Stimulated activated naive CD4-positive, alpha-beta T cell (primary cell): Measurements from ENCODE around the gene GJC3.
"Not testable (repeated sequence)": the region's sequence is repeated elsewhere in the genome, so short reads cannot be mapped to it uniquely, and the experiment has no call there.

ENCODE experiments used
- DNase-seq, 6 experiments: peaks; one replicate each; lab custom pipeline; 2025; lab: John Stamatoyannopoulos, UW

GJC3 gene

DNA sequence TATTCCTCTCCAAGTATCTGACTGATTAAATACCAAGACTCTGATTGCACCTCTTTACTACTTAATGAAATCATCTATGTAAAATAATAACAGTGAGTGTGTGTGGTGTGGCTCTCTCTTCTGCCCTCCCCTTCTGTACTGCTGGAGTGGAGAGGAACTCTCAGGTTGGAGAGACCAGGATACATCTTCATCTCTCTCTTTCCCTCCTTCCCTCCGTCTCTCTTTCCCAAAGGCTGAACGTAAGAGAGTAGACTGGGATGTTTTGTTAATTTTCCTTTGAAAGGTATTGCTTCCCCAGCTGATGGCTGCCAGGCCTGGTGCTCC lies 272 bp upstream of the GJC3 start:
- DNase-seq: no peak

DNA sequence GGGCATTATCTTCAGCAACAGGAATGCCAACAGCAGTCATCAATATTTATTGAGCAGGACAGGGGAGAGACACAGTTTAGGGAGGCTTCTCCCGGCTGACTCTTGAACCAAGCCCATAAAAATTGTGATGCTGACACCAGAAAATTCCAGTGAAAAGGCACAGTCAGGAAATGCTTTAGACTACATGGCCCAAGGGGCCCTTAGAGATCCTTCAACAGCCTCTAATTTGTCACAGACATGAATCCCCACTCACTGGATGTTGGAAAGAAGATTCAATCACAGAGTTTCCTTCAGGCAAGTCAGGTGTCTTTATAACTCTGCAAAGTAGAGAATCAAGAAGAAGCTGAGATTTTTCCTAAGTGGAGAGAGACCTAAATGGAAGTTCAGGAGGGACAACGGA lies 1.2 kb downstream of the GJC3 start:
- no peak for DNase-seq

GRCh38 chr7:99927536-99927935 lies 1.9 kb downstream of the GJC3 start:
- DNase-seq: no peak

GRCh38 chr7:99926321-99926720 lies 3.1 kb downstream of the GJC3 start:
- DNase-seq: no peak

GRCh38 chr7:99923200-99923599 lies 6.2 kb downstream of the GJC3 start:
- DNase-seq: no peak

- DNase-seq: no peak
Observed at GRCh38 chr7:99920149-99920548, 9.3 kb downstream of the GJC3 start.

DNA sequence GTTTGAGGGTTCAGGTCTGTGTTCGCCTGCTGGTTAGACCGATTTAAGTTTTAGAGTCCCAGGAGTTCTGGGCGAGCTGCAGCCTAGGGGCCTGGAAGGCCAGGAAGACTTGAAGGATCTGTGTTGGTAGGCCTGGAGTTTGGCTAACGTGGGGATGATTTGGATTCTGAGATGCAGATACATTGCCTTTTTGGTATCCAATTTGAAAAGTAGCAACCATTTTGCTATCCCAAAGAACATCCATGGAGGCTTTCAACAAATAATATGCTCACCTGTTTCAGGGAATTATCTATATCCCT lies 9.7 kb downstream of the GJC3 start:
- no peak for DNase-seq

DNA sequence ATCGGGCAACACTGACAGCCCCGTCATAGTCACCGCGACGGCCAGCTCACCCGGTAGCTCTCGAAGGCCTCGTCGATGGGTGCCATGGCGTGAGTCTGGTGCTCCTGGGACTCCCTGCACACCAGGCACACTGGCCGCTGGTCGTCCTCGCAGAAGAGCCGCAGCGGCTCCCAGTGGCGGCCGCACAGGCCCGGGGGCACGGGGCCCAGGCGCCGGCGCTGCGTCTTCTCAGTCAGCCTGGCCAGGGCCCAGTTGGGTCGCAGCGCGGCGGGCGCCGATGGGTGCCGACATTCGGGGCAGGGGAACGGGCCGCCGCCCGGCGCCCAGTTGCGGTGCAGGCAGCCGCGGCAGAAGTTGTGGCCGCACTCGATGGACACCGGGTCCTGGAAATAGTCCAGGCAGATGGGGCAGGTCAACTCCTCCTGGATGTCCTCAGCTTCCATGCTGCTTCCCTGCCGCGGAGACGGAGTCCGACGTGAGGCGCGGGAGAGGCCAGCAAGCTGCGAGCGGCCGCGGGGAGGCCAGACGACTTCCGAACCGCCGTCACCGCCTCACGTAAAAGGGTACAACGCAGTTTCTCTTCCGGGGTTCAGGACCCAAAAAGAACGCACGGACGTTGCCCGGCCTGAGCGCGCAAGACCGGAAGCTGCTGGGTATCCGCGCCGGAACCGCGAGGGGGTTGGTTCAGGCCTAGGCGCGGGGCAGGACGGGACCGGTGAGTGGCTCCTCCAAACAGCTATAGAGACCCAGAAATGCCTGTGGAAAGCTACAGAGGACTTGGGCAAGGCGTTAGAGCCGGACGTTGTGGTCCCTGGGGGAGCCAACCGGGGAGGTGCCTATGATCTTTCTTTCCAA lies 10.2 kb downstream of the GJC3 start, which contains the start of gene TRIM4:
Gene TRIM4, minus strand, starts transcription at position 572 of the 855 bp plus-strand sequence. Its CDS starts 129 bp downstream, at position 443.
- DNase-seq: peak; percentile 73 to 88 (median 86)

DNA sequence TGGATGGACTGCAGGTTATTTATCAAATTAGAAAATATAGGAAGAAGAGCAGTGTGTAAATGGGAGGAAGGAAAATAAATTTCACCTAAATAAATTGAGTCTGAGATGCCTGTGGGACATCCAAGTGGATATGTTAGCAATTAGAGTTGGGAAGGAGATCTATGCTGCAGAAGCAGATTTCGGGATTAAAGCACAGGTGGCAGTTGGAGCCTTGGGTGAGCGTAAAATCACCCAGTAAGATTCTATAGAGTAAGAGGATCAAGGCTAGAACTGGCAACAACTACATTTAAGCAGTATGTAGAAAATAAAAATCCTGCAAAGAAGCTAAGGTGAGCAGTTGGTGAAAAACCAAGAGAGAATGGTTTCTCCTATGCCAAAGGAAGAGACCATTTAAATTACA lies 18.4 kb downstream of the GJC3 start:
- DNase-seq: no peak

DNA sequence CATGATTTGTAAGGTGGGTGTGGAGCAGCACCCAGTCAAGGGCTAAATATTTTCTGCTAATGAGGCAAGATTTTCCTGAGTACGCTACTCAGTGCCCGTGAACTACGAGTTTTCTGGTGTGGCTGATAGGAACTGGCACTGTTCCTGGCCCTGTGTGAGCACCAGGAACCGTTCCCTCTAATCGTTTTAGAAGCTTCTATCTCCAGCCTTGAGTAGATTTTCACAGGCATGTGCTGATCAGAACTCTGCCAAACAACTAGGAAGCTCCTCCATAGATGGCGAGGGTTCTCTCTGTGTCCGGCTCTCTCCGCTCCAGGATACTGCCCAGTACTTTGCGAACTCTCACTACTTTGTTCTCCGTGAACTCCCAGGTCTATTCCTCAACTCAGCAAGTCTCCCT lies 27.8 kb downstream of the GJC3 start:
- no peak for DNase-seq

DNA sequence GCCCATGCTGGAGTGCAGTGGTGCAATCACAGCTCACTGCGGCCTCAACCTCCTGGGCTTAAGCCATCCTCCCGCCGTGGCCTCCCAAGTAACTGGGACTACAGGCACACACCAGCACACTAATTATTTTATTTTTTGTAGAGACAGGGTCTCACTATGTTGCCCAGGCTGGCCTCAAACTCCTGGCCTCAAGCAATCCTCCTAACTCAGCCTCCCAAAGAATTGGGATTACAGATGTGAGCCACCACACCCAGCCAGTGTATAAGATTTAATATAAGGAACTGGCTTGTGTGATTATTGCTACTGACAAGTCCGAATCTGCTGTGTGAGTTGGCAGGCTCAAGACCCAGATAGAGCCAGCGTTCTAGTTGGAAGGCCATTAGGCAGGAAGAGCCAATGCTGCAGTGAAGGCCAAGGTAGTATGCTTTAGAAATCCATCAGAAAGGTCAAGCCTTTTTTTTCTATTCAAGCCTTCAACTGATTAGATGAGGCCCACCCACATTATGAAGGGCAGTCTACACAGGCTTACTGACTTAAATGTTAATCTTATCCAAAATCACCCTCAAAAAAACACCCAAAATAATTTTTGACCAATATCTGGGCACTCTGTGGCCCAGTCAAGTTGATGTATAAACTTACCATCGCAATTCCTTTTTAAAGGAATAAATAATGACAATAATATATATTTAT lies 29.4 kb downstream of the GJC3 start:
- no peak for DNase-seq

DNA sequence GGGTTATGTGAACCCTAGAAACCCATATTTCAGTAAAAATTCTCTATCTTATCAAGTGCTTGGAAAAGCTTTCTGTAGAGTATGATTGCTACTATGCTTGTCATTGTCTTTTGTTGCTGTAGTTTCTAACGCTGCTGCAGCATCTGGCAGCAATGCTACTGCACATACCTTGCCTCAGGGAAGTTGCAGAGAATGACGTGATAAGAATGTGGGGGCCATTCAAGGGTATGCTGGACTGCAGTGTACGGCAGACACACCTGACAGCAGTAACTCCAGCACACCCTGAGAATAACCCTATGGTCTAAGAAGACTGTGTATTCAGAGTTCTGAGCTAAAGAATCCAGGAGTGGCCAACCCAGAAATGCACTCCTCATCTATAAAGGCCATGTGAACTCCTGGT lies 30.6 kb downstream of the GJC3 start:
- no peak for DNase-seq

DNA sequence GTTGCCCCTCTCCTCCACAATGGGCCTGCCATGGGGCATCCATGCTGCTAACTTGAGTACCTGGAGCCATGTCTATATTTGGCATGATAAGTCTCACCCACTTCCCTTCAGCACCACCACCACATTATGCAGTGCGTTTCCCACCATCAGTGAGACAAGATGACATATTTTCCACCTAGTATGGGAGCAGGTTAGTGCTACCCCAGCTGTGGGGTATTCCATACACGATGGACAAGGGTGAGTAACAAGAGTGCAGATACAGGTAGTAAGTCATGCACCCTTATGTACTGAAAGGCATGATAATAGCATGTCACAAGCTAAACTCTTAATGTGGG lies 31.4 kb downstream of the GJC3 start:
- DNase-seq: no peak

- no peak for DNase-seq
Observed at GRCh38 chr7:99897322-99898022, 31.9 kb downstream of the GJC3 start.

- DNase-seq: no peak
Observed at GRCh38 chr7:99894738-99895137, 34.7 kb downstream of the GJC3 start.

GRCh38 chr7:99893280-99893679 lies 36.1 kb downstream of the GJC3 start:
- DNase-seq: no peak

DNA sequence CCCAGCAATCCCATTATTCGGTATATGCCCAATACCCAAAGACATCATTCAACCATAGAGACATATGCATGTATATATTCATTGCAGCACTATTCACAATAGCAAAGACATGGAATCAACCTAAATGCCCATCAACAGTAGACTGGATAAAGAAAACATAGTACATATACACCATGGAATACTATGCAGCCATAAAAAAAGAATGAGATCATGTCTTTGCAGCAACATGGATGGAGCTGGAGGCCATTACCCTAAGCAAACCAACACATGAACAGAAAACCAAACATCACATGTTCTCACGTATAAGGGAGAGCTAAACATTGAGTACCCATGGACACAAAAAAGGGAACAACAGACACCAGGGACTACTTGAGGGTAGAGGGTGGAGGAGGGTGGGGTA lies 39.1 kb downstream of the GJC3 start:
- not testable (repeated sequence) for DNase-seq

- DNase-seq: not testable (repeated sequence)
Observed at GRCh38 chr7:99888366-99888765, 41.1 kb downstream of the GJC3 start.

- DNase-seq: no peak
Observed at GRCh38 chr7:99881370-99881769, 48.0 kb downstream of the GJC3 start.

DNA sequence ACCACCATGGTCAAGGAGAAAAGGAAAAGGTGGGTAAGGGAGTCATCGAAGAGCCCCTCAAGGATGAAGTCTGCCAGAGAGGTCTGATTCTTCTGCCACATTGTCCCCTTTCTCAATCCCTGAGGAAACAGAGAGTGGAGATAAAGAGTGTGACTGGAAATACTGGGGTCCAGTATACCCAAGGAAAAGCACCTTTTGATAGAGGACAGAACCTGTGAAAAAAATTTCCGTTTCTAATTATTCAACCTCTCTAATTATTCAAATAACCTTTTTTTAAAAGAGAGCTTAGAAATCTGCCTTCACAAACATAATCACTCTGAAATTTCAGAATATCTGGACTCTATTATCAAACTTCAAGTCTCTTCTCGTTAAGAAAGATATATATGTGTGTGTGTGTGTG lies 52.5 kb downstream of the GJC3 start, which contains the start of gene OR2AE1:
Gene OR2AE1, minus strand, starts transcription at position 101 of the 400 bp plus-strand sequence. Its CDS starts 0 bp downstream, at position 101.
- no peak for DNase-seq

DNA sequence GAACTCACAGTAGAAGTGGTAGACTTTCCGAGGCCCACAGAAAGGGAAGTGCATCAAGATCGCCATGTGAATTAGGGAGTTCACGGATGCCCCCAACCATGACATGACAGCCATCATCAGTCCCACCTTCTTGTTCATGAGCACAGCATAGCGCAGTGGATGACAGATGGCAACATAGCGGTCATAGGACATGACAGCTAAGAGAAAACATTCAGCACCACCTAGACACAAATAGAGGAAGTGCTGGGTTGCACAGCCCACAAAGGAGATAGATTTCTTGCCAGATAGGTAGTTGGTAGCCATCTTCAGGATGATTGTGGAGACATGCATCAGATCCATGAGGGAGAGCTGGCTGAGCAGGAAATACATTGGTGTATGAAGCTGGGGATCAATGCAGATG lies 52.9 kb downstream of the GJC3 start:
- no peak for DNase-seq
